PC-3 (cell line): ENCODE data around the gene PPP1R12B. TPM values are rescaled to one million over a fixed set of nuclear protein-coding genes. Genes with fewer than 3 reads are reported as not detected.
"Not testable (repeated sequence)": the region's sequence is repeated elsewhere in the genome, so short reads cannot be mapped to it uniquely, and the experiment has no call there.

Experiments used
- ATAC-seq: fragments of 200-7000 bp; cut with Tn5 transposase; 2 replicates; pipeline ENCODE4 v1.9.1; 2020; ENCODE audit warnings: mild to moderate bottlenecking, moderate library complexity
- BruUV-seq: library from RNA; stranded (reverse); fragments of 400-500 nt; replicated peaks from 2 replicates; lab custom pipeline; 2021; lab: Mats Ljungman, UMichigan
- CTCF ChIA-PET: fragments of 300-600 bp; sonication (Branson Sonifier 250); formaldehyde crosslinking; loops from one replicate; lab custom pipeline; 2022; ENCODE audit warnings: antibody characterized with exemption; lab: Charles Lee
- POLR2A ChIA-PET: fragments of 300-600 bp; sonication (Branson Sonifier 250); formaldehyde crosslinking; loops from one replicate; lab custom pipeline; 2022; ENCODE audit warnings: antibody characterized with exemption; ENCODE audit not compliant: unreplicated experiment; lab: Charles Lee
- DNase-seq: peaks from one replicate; pipeline ENCODE4 v3.0.0-alpha.2; 2015
- H2AFZ ChIP-seq: fragments of 300-600 bp; sonication (generic); 2 replicates; pipeline ENCODE4 v1.6.0; 2016; ENCODE audit warnings: antibody characterized with exemption, low read length
- H3F3A ChIP-seq: fragments of 300-600 bp; sonication (generic); one replicate; pipeline ENCODE4 v1.6.0; 2017; ENCODE audit warnings: antibody characterized with exemption, low read length, control low read depth, mild to moderate bottlenecking; ENCODE audit not compliant: unreplicated experiment
- H3K27ac ChIP-seq: fragments of 300-600 bp; sonication (generic); 2 replicates; pipeline ENCODE4 v1.5.1; 2016; ENCODE audit warnings: mild to moderate bottlenecking, low read length
- H3K27me3 ChIP-seq: fragments of 300-600 bp; sonication (generic); 2 replicates; pipeline ENCODE4 v1.6.1; 2016; ENCODE audit warnings: low read length, mixed read lengths
- H3K36me3 ChIP-seq: fragments of 300-600 bp; sonication (generic); 2 replicates; pipeline ENCODE4 v1.6.1; 2016; ENCODE audit warnings: low read depth, mixed run types, low read length, mixed read lengths
- H3K4me1 ChIP-seq: fragments of 300-600 bp; sonication (generic); 2 replicates; pipeline ENCODE4 v1.5.1; 2016; ENCODE audit warnings: low read length; ENCODE audit not compliant: insufficient read depth
- H3K4me2 ChIP-seq: fragments of 300-600 bp; sonication (generic); 2 replicates; pipeline ENCODE4 v1.6.0; 2016; ENCODE audit warnings: low read length
- H3K4me3 ChIP-seq: fragments of 300-600 bp; sonication (generic); 2 replicates; pipeline ENCODE4 v1.5.1; 2016; ENCODE audit warnings: mild to moderate bottlenecking, low read length, mixed read lengths
- H3K79me2 ChIP-seq: fragments of 300-600 bp; sonication (generic); 2 replicates; pipeline ENCODE4 v1.6.1; 2017; ENCODE audit warnings: low read length, mixed read lengths
- H3K9ac ChIP-seq: fragments of 300-600 bp; sonication (generic); 2 replicates; pipeline ENCODE4 v1.6.0; 2016; ENCODE audit warnings: mild to moderate bottlenecking, low read length
- H3K9me2 ChIP-seq: fragments of 300-600 bp; sonication (generic); replicated peaks from 2 replicates; pipeline ENCODE4 v1.6.1; 2016; ENCODE audit warnings: mixed run types, low read length, mixed read lengths
- H3K9me3 ChIP-seq: fragments of 300-600 bp; sonication (generic); 2 replicates; pipeline ENCODE4 v1.6.1; 2016; ENCODE audit warnings: low read length, mixed read lengths
- H4K20me1 ChIP-seq: fragments of 300-600 bp; sonication (generic); 2 replicates; pipeline ENCODE4 v1.6.1; 2016; ENCODE audit warnings: low read length, mixed read lengths
- EZH2 ChIP-seq: fragments of 300-600 bp; sonication (generic); IDR thresholded peaks from one replicate; pipeline ENCODE4 v1.6.1; 2017; ENCODE audit warnings: antibody characterized with exemption, mild to moderate bottlenecking, low read length; ENCODE audit not compliant: unreplicated experiment
- EZH2phosphoT487 ChIP-seq: fragments of 300-600 bp; sonication (generic); IDR thresholded peaks from 2 replicates; pipeline ENCODE4 v1.6.1; 2018; ENCODE audit warnings: mild to moderate bottlenecking, antibody characterized with exemption, low read length, borderline replicate concordance
- intact Hi-C: fragments of 100-400 bp; cut with micrococcal nuclease; formaldehyde crosslinking; loops from 2 replicates; pipeline ENCODE4 v1.9.0; 2023
- total RNA-seq: library from RNA; depleted of rRNA; stranded (reverse); fragments of >200 nt; gene quantifications from 2 replicates; pipeline ENCODE4 v1.2.3, GENCODE V29; 2014
- TF ChIP-seq, protein P1 (sequence below): fragments of 300-600 bp; sonication (generic); conservative IDR thresholded peaks from 2 replicates; pipeline ENCODE4 v1.5.1; 2017; ENCODE audit warnings: antibody characterized with exemption, low read depth, mild to moderate bottlenecking, low read length

PPP1R12B gene
- total RNA-seq, 1 experiment from 2014 or later: 2.0 TPM

DNA sequence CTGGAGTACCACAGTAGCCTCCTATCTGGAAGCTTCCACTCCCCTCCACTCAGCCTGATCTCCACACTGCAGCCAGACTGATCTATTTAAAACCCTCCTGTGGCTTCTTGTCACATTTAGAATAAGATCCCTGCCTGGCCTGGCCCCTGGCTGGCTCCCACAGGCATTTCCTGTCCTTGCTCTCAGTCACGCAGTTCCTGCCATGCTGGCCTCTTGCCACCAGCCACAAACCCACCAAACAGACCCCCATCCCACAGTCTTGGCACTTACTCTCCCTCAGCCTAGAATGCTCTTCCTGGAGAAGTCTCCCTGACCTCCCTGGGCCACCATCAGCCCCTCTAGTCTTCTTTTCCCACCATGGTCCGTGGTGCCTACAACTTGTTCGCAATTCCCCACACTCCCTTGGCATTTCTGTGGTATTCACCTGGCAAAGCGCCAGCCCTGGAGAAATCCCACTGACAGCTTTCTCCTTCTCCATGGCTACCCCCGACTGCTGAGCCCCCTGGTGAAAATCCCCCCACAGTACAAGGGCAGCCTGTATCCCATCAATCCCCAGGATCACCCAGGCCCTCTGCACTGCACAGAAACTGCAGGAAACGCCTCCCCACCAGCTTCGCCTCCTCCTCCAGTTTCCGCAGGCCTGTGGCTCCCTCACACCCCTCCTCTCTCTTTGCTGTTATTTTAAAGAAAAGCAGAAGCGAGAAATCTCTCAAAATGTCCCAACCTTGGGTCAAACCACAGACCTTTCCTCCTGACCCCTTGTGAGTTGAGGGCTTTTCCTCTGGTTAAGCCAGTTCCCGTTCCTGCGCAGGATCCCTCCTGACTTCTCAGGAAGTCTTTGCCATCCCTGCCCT lies 267.2 kb downstream of the PPP1R12B start:
- H3K9me2 ChIP-seq: no peaks in the 10 kb centered on the region
- H3F3A ChIP-seq: no peaks in the 10 kb centered on the region
- H3K9ac ChIP-seq: no peak overlapping the region
- H3K36me3 ChIP-seq: no peaks in the 10 kb centered on the region
- no peaks in the 10 kb centered on the region for H3K9me3 ChIP-seq
- H3K79me2 ChIP-seq: no peaks in the 10 kb centered on the region
- DNase-seq (peak; percentile 14), ATAC-seq (no peak)
- H3K4me2 ChIP-seq: no peak overlapping the region
- no peaks in the 10 kb centered on the region for H4K20me1 ChIP-seq
- no peaks in the 10 kb centered on the region for H3K4me1 ChIP-seq
- H3K27ac ChIP-seq: no peak overlapping the region
- ChIA-PET POLR2A (no interaction called here), CTCF (no interaction called here)
- no peak for TF ChIP-seq EZH2
- TF ChIP-seq EZH2phosphoT487: no peak
- TF ChIP-seq, protein P1, sequence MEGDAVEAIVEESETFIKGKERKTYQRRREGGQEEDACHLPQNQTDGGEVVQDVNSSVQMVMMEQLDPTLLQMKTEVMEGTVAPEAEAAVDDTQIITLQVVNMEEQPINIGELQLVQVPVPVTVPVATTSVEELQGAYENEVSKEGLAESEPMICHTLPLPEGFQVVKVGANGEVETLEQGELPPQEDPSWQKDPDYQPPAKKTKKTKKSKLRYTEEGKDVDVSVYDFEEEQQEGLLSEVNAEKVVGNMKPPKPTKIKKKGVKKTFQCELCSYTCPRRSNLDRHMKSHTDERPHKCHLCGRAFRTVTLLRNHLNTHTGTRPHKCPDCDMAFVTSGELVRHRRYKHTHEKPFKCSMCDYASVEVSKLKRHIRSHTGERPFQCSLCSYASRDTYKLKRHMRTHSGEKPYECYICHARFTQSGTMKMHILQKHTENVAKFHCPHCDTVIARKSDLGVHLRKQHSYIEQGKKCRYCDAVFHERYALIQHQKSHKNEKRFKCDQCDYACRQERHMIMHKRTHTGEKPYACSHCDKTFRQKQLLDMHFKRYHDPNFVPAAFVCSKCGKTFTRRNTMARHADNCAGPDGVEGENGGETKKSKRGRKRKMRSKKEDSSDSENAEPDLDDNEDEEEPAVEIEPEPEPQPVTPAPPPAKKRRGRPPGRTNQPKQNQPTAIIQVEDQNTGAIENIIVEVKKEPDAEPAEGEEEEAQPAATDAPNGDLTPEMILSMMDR: no peak
- intact Hi-C loops: no loop called here
- BruUV-seq: no TSS peak
- no peak overlapping the region for H3K4me3 ChIP-seq
- H2AFZ ChIP-seq: no peak overlapping the region
- no peaks in the 10 kb centered on the region for H3K27me3 ChIP-seq

DNA sequence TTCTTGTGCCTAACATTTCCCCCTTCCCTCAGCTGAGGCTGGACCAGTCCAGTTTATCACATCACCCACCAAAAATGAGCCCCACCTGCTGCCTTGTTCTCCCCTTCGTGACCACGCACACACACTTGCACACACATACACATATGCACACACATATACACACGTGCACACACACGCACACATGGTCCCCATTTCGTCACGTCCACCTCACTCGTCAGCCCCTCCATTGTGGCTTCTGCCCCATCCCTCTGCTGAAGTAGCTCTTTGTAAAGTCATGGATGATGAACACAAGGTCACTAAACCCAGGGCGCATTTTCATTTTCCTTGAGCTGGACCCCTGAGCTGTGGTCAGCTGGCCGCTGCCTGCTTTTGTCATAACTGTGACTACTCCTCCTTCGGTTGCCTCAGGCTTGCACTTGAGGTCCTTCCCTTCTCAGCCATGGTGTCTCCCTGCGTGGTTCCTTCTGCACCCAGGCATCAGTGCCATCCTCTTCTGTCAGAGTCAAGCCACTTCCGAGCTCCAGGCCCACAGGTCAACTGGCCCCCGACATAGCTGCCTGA lies 267.9 kb downstream of the PPP1R12B start:
- Histone ChIP-seq H3K4me1 (no peaks in the 10 kb centered on the region), H2AFZ (no peak overlapping the region), H3F3A (no peaks in the 10 kb centered on the region), H3K4me3 (no peak overlapping the region), H3K4me2 (no peak overlapping the region), H3K9ac (no peak overlapping the region), H3K79me2 (no peaks in the 10 kb centered on the region), H3K36me3 (no peaks in the 10 kb centered on the region), H3K27ac (no peak overlapping the region), H3K9me2 (no peaks in the 10 kb centered on the region), H3K9me3 (no peaks in the 10 kb centered on the region), H4K20me1 (no peaks in the 10 kb centered on the region), H3K27me3 (no peaks in the 10 kb centered on the region)
- BruUV-seq: no TSS peak
- POLR2A ChIA-PET: no interaction called here
- intact Hi-C loops: no loop called here
- CTCF ChIA-PET: no interaction called here
- no peak for DNase-seq
- TF ChIP-seq EZH2 (no peak), EZH2phosphoT487 (no peak)
- TF ChIP-seq, protein P1: no peak
- no peak for ATAC-seq

DNA sequence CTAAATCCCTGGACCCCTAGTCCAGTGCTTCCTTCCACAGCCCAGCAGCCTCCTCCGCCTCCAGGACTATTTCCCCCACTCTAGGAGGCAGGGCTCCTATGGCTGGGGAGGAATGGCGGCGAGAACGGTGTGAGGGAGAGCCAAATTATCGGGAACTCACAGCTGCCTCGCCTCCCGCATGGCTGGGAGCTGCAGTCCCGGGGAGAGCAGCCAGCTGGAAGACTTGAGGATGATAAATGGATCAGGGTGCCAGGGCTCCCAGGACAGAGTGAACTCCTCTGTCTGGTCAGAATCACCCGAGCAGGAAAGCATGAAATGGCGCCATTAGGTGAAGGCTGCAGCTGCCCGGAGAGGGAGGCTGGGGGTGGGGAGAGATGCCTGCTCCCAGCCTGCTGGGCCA lies 270.5 kb downstream of the PPP1R12B start:
- intact Hi-C loops, H3K4me2 ChIP-seq: not testable (repeated sequence)

More for the DNA sequence above, 270.5 kb downstream of the PPP1R12B start:
- H4K20me1 ChIP-seq, H3F3A ChIP-seq, H3K36me3 ChIP-seq, H3K27ac ChIP-seq, POLR2A ChIA-PET, H3K27me3 ChIP-seq, DNase-seq, H3K9ac ChIP-seq, H3K4me3 ChIP-seq, H2AFZ ChIP-seq, ATAC-seq, H3K9me2 ChIP-seq, H3K79me2 ChIP-seq, H3K4me1 ChIP-seq, BruUV-seq, H3K9me3 ChIP-seq, CTCF ChIA-PET: not testable (repeated sequence)
